ENCODE measurements around the gene RAD52.

Gene RAD52

DNA sequence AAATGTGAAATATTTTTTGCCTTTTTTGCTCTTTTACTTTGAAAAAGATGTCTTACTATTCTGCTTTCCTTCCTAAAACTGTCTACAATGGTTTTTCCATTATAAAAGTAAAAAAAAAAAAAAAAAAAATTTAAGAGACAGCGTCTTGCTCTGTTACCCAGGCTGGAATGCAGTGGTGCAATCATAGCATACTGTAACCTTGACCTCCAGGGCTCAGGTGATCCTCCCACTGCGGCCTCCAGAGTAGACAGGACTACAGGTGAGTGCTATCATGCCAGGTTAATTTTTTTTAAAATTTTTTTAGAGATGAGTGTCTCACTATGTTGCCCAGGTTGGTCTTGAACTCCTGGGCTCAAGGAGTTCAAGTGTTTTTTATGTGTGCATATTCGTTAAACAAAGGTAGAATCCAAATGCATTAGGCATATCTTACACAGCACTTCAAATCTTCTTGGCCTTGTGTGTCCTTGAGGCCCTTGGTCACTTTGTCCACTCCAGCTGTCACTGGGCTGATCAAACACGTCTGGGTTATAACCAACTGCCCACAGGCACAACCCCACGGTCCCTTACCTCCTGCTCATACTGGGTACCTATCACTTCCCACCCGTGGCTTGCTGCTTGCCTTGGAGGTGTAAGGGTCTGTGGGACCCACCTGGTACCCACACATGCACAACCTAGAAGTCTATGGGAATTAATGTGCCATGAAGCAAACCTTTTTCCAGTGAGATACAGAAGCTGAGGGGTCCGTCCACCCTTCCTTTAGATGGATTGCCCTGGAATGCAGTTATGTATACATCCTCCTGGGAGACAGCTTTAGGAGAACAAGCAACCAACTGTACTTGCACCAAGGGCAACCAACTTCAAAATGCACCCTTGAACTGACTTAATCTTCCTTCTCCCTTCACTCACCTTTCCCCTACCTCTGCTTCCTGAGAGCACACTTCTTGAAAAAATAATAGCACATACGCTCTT is 12.8 kb downstream of the RAD52 start:
- TF ChIP-seq SIN3A (IDR thresholded peaks at IDR 0.05; ENCODE audit: borderline replicate concordance, insufficient read depth, low read length) (no peak), POLR2AphosphoS5 (IDR thresholded peaks at IDR 0.05; ENCODE audit: low read depth, low read length) (no peak)

- TF ChIP-seq, protein P1, sequence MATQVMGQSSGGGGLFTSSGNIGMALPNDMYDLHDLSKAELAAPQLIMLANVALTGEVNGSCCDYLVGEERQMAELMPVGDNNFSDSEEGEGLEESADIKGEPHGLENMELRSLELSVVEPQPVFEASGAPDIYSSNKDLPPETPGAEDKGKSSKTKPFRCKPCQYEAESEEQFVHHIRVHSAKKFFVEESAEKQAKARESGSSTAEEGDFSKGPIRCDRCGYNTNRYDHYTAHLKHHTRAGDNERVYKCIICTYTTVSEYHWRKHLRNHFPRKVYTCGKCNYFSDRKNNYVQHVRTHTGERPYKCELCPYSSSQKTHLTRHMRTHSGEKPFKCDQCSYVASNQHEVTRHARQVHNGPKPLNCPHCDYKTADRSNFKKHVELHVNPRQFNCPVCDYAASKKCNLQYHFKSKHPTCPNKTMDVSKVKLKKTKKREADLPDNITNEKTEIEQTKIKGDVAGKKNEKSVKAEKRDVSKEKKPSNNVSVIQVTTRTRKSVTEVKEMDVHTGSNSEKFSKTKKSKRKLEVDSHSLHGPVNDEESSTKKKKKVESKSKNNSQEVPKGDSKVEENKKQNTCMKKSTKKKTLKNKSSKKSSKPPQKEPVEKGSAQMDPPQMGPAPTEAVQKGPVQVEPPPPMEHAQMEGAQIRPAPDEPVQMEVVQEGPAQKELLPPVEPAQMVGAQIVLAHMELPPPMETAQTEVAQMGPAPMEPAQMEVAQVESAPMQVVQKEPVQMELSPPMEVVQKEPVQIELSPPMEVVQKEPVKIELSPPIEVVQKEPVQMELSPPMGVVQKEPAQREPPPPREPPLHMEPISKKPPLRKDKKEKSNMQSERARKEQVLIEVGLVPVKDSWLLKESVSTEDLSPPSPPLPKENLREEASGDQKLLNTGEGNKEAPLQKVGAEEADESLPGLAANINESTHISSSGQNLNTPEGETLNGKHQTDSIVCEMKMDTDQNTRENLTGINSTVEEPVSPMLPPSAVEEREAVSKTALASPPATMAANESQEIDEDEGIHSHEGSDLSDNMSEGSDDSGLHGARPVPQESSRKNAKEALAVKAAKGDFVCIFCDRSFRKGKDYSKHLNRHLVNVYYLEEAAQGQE (IDR thresholded peaks at IDR 0.05; ENCODE audit: insufficient read depth in 1 of 2, low read depth in 2 of 2, low read length in 2 of 2): no peak
- TF ChIP-seq POLR2AphosphoS5 (IDR thresholded peaks at IDR 0.05; ENCODE audit: low read depth, low read length) (no peak), SIN3A (IDR thresholded peaks at IDR 0.05; ENCODE audit: borderline replicate concordance, insufficient read depth, low read length) (no peak), FOXP2 (optimal IDR thresholded peaks at IDR 0.05; ENCODE audit: borderline replicate concordance, extremely low read depth, extremely low read length, insufficient read depth) (no peak), TAF1 (IDR thresholded peaks at IDR 0.05; ENCODE audit: borderline replicate concordance, insufficient read depth, low read length) (no peak)
Observed at GRCh38 chr12:931591-931990, 17.9 kb downstream of the RAD52 start.

DNA sequence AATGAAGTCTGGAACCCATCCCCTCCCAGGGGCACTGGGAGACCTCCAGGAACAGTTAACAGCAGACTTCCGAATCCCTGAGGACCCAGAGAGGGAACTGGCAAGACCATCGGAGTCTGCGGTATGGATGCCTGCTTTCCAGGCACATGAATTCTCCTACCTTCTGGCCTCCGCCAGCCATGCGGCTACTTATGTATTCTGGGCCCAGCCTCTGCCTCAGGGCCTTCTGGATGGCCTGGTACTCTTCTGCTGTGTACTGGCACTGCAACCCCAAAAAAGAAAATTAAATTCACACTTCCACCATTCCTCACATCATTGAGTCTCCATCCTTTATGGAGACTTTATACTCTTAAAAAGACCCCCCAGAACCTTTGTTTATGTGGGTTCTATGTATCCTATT is 18.4 kb downstream of the RAD52 start:
- TF ChIP-seq SIN3A (IDR thresholded peaks at IDR 0.05; ENCODE audit: borderline replicate concordance, insufficient read depth, low read length) (no peak), TAF1 (IDR thresholded peaks at IDR 0.05; ENCODE audit: borderline replicate concordance, insufficient read depth, low read length) (no peak), FOXP2 (optimal IDR thresholded peaks at IDR 0.05; ENCODE audit: borderline replicate concordance, extremely low read depth, extremely low read length, insufficient read depth) (no peak), POLR2AphosphoS5 (IDR thresholded peaks at IDR 0.05; ENCODE audit: low read depth, low read length) (no peak)
- TF ChIP-seq, protein P1 (IDR thresholded peaks at IDR 0.05; ENCODE audit: insufficient read depth in 1 of 2, low read depth in 2 of 2, low read length in 2 of 2): no peak

DNA sequence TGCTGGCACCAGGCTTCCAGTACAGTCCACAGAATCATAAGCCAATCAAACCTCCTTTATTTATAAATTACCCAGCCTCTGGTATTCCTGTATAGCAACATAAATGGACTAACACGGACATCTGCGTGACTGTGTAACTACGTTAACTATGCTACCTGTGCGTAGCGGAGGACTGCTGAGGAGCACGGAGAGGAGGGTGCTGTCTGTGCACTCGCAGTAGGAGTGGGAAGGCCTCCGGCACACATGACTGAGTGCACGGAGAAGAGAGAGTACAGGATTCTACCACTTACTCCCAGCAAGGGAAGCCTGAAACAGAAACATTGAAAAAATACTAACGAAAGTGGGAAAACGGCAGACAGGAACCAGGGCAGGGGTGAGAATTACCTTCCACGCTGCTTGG is 22.9 kb downstream of the RAD52 start:
- TF ChIP-seq TAF1 (IDR thresholded peaks at IDR 0.05; ENCODE audit: borderline replicate concordance, insufficient read depth, low read length) (no peak), POLR2AphosphoS5 (IDR thresholded peaks at IDR 0.05; ENCODE audit: low read depth, low read length) (no peak), SIN3A (IDR thresholded peaks at IDR 0.05; ENCODE audit: borderline replicate concordance, insufficient read depth, low read length) (no peak), FOXP2 (optimal IDR thresholded peaks at IDR 0.05; ENCODE audit: borderline replicate concordance, extremely low read depth, extremely low read length, insufficient read depth) (no peak)
- TF ChIP-seq, protein P1 (IDR thresholded peaks at IDR 0.05; ENCODE audit: insufficient read depth in 1 of 2, low read depth in 2 of 2, low read length in 2 of 2): no peak

DNA sequence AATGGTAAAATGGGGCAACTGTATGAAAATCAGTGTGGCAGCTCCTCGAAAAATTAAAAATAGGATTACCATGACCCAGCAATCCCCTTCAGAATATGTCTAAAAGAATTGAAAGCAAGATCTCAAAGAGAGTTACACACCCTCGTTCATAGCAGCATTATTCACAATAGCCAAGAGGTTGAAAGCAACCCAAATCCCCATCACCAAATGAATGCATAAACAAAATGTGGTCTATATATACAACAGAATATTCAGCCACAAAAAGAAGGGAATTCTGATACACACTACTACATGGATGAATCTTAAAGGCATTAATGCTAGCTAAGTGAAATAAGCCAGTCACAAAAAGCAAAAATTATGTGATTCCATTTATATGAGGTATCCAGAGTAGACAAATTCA is 27.2 kb downstream of the RAD52 start:
- TF ChIP-seq FOXP2 (optimal IDR thresholded peaks at IDR 0.05; ENCODE audit: borderline replicate concordance, extremely low read depth, extremely low read length, insufficient read depth) (no peak), POLR2AphosphoS5 (IDR thresholded peaks at IDR 0.05; ENCODE audit: low read depth, low read length) (no peak), TAF1 (IDR thresholded peaks at IDR 0.05; ENCODE audit: borderline replicate concordance, insufficient read depth, low read length) (no peak), SIN3A (IDR thresholded peaks at IDR 0.05; ENCODE audit: borderline replicate concordance, insufficient read depth, low read length) (no peak)
- TF ChIP-seq, protein P1 (IDR thresholded peaks at IDR 0.05; ENCODE audit: insufficient read depth in 1 of 2, low read depth in 2 of 2, low read length in 2 of 2): no peak

All from PFSK-1 (cell line).